GM23338 (cell line): ENCODE data around the gene DPY19L2. TPM values are rescaled to one million over a fixed set of nuclear protein-coding genes. Genes with fewer than 3 reads are reported as not detected.

ENCODE experiments used
- polyA plus RNA-seq: library from polyadenylated mRNA; unstranded; fragments of >200 nt; fragmentation: Nextera tagmentation; extraction: Ambion mirVana; gene quantifications from 2 replicates; pipeline ENCODE4 v1.2.1, GENCODE V29; 2016
- total RNA-seq: library from RNA; depleted of rRNA; stranded (reverse); fragments of >200 nt; shearing (Covaris generic); gene quantifications from 2 replicates; pipeline ENCODE4 v1.2.3, GENCODE V29; 2014; rRNA removed

The DPY19L2 gene
- total and polyA plus RNA-seq, 2 experiments from 2014 or later, result 4.3 to 8.0 TPM

Other genes with a start within 250 kb of the DPY19L2 start
- 10.1 and 11.6 TPM in 2 replicates for gene RXYLT1, start 111.4 kb upstream of the DPY19L2 start, total RNA-seq
- gene RXYLT1, start 111.4 kb upstream of the DPY19L2 start, polyA plus RNA-seq, result 8.8 and 11.1 TPM in 2 replicates
- gene SRGAP1, start 176.2 kb upstream of the DPY19L2 start, total RNA-seq, result 5.6 and 6.1 TPM in 2 replicates
- gene SRGAP1, start 176.2 kb upstream of the DPY19L2 start, polyA plus RNA-seq, result 8.1 and 8.3 TPM in 2 replicates